CD4-positive, CD25-positive, alpha-beta regulatory T cell (primary cell): Measurements from ENCODE around the gene NEDD4. TPM values are rescaled to one million over a fixed set of nuclear protein-coding genes. Genes with fewer than 3 reads are reported as not detected.

Source experiments
- ATAC-seq, 2 donors: fragments of 150-1000 bp; cut with Tn5 transposase; one replicate each; pipeline ENCODE4 v1.10.0; 2021; ENCODE audit warnings: low read depth in 2 of 2, moderate number of reproducible peaks in 2 of 2, moderate library complexity in 1 of 2
- DNase-seq, 3 donors: peaks; one replicate each; pipeline versions ENCODE4 v3.0.0 to v3.0.0-alpha.2; 2012 to 2022; ENCODE audit warnings: mixed read lengths in 1 of 3
- H3K27ac ChIP-seq: one replicate; pipeline ENCODE4 v1.7.0; 2013; ENCODE audit warnings: mild to moderate bottlenecking, low read length; ENCODE audit not compliant: insufficient read depth, poor library complexity, severe bottlenecking
- H3K27me3 ChIP-seq: one replicate; pipeline ENCODE4 v1.7.0; 2013; ENCODE audit warnings: low read length; ENCODE audit not compliant: control insufficient read depth, insufficient read depth
- H3K36me3 ChIP-seq: one replicate; pipeline ENCODE4 v1.7.0; 2013; ENCODE audit warnings: mild to moderate bottlenecking, low read length, moderate library complexity; ENCODE audit not compliant: control insufficient read depth, insufficient read depth
- H3K4me1 ChIP-seq: 2 replicates; pipeline ENCODE4 v1.7.0; 2013; ENCODE audit warnings: mild to moderate bottlenecking, low read length; ENCODE audit not compliant: insufficient read depth, control insufficient read depth, poor library complexity, severe bottlenecking
- H3K4me3 ChIP-seq: one replicate; pipeline ENCODE4 v1.7.0; 2013; ENCODE audit warnings: low read depth, mild to moderate bottlenecking, low read length, moderate library complexity
- H3K9me3 ChIP-seq, 2 experiments: 1 replicate in 1 of 2; 2 replicates in 1 of 2; pipeline ENCODE4 v1.7.0; 2013; ENCODE audit warnings: low read length in 2 of 2, mild to moderate bottlenecking in 1 of 2, moderate library complexity in 1 of 2; ENCODE audit not compliant: control insufficient read depth in 2 of 2
- H3K27ac Mint-ChIP-seq, 3 donors: one replicate each; pipeline ENCODE4 v1.8.0; 2020 to 2022; ENCODE audit warnings: mild to moderate bottlenecking in 3 of 3, mixed read lengths in 3 of 3, moderate library complexity in 2 of 3
- H3K27me3 Mint-ChIP-seq: one replicate; pipeline ENCODE4 v1.8.0; 2022; ENCODE audit warnings: mild to moderate bottlenecking, mixed read lengths
- H3K36me3 Mint-ChIP-seq: one replicate; pipeline ENCODE4 v1.8.0; 2020; ENCODE audit warnings: mixed read lengths
- H3K4me1 Mint-ChIP-seq, 4 donors: one replicate each; pipeline ENCODE4 v1.8.0; 2020 to 2022; ENCODE audit warnings: mixed read lengths in 4 of 4, mild to moderate bottlenecking in 1 of 4
- H3K4me3 Mint-ChIP-seq, 4 donors: one replicate each; pipeline ENCODE4 v1.8.0; 2020 to 2022; ENCODE audit warnings: mild to moderate bottlenecking in 4 of 4, mixed read lengths in 4 of 4, moderate library complexity in 3 of 4
- H3K9me3 Mint-ChIP-seq, 7 donors: one replicate each; pipeline ENCODE4 v1.8.0; 2020 to 2022; ENCODE audit warnings: mixed read lengths in 7 of 7, mild to moderate bottlenecking in 3 of 7, moderate library complexity in 2 of 7
- polyA plus RNA-seq, 4 donors: library from polyadenylated mRNA; unstranded; fragments of 300-500 nt; fragmentation: Illumina TruSeq; gene quantifications; one replicate each; pipeline ENCODE4 v1.2.3, GENCODE V29; 2021
- total RNA-seq: library from RNA; stranded (reverse); gene quantifications from one replicate; pipeline ENCODE4 v1.2.3, GENCODE V29; 2022

The NEDD4 gene
- 7.5 TPM for total RNA-seq
- polyA plus RNA-seq = 1 to 10 TPM; 2.4 to 10.0 (median 4.1) TPM

DNA sequence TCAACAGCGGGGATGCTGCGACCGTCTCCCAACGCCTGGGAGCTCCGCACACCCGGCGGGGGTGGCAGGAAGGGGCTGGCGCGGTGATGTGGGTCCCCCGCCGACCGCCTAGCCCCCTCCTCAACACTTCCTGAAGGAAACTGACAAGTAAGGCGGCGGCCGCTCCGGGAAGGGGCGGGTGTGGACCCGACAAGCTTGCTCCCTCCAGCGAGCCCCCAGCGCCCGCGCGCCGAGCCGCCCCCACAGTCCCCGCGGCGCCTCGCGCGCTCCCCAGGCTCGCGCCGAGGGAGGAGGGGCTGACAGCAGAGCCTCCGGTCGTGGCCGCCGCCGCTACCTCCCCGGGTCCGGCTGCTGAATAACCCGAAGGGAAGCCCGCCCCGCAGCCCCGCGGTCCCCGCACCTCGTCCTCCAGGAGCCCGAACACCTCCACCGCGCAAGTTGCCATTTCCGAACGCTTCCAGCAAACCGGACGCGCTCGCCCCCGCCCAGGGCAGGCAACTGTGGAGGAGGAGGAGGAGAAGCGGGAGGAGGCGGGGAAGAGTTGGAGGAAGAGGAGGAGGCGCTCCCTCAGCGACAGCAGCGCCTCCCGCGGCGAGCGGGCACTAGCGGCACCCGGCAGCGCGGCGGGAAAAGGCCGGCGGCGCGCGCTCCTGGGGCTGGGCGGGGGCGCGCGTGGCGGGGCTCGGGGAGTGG lies at the start of gene NEDD4:
NEDD4 (minus strand) TSS at position 502 of the 693 bp plus-strand sequence; CDS start at position 445, 57 bp downstream.
- peak within 1 kb of the TSS; percentile 90 to 92 (median 92) for H3K4me3 Mint-ChIP-seq
- H3K9me3 ChIP-seq = no peaks in the 10 kb centered on the region
- H3K9me3 Mint-ChIP-seq = peaks cover 0 to 6% (median 0%) of the 10 kb centered on the region in 7 donors
- no peaks in the 10 kb centered on the region for H3K36me3 ChIP-seq
- peaks cover 14% of the 10 kb centered on the region for H3K4me1 ChIP-seq
- peaks cover 9 to 20% (median 16%) of the 10 kb centered on the region in 4 donors for H3K4me1 Mint-ChIP-seq
- no peaks in the 10 kb centered on the region for H3K36me3 Mint-ChIP-seq
- ATAC-seq = peak; percentile 77 to 80
- DNase-seq = peak; percentile 60 to 75 (median 64)
- peaks cover 45% of the 10 kb centered on the region for H3K27me3 Mint-ChIP-seq
- H3K27ac ChIP-seq = no peak within 1 kb of the TSS
- H3K27ac Mint-ChIP-seq = peak within 1 kb of the TSS in 2 of 3 donors; percentile 9 to 75
- H3K27me3 ChIP-seq = peaks cover 9% of the 10 kb centered on the region
- peak within 1 kb of the TSS; percentile 82 for H3K4me3 ChIP-seq

DNA sequence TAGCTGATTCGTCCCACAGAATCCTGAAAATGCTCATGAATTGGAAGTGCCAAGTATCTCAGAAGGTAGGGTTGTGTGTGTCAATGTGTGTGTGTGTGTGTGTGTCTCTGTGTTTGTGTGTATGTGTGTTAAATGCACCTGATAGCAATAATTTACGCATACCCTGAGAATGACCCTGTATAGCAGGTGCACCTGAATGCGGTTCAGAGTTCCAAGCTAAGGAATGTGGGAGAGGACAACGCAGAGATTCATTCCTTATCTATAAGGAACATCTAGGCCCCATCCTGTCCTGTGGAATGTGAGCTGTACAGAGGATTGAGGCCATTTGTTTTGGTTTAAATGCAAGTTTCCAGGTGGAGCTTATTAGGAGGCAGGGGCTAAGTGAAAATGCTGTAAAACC lies 49.1 kb upstream of the NEDD4 start:
- peak overlapping the region; percentile 89 to 93 (median 93) for H3K27ac Mint-ChIP-seq
- H3K27ac ChIP-seq = peak overlapping the region; percentile 68

DNA sequence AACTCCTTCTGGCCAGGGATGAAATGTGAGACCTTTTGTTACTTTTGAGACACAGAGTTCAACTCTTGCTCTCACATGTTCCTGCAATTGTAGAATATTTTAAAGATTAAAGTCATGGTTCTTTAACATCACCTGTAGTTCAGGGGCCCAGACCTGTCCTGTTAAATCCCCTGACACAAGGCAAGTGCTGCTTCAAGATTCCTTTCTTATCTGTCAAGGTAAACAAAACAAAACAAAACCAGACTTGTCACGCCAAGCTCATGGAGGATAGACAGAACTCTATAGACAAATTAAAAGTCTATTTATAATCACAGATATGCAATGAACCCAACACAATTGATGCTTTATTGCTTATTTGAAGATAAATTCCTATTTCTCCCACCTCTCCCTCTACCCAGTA lies 48.6 kb upstream of the NEDD4 start:
- DNase-seq (no peak), ATAC-seq (no peak)
- no peak overlapping the region for H3K4me3 ChIP-seq
- peaks cover 17 to 59% (median 30%) of the 10 kb centered on the region in 4 donors for H3K4me1 Mint-ChIP-seq
- peak overlapping the region in 2 of 3 donors; percentile 93 for H3K27ac Mint-ChIP-seq
- H3K4me3 Mint-ChIP-seq = no peak overlapping the region
- no peaks in the 10 kb centered on the region for H3K9me3 ChIP-seq
- H3K9me3 Mint-ChIP-seq = peaks cover 0 to 8% (median 0%) of the 10 kb centered on the region in 7 donors
- no peaks in the 10 kb centered on the region for H3K36me3 Mint-ChIP-seq
- H3K27me3 ChIP-seq = no peaks in the 10 kb centered on the region
- peaks cover 20% of the 10 kb centered on the region for H3K4me1 ChIP-seq
- H3K27me3 Mint-ChIP-seq = no peaks in the 10 kb centered on the region
- H3K27ac ChIP-seq = peak overlapping the region; percentile 68
- H3K36me3 ChIP-seq = no peaks in the 10 kb centered on the region

More for the DNA sequence above, 49.1 kb upstream of the NEDD4 start:
- no peaks in the 10 kb centered on the region for H3K36me3 Mint-ChIP-seq
- Histone ChIP-seq H3K4me1 (peaks cover 20% of the 10 kb centered on the region), H3K9me3 (no peaks in the 10 kb centered on the region), H3K36me3 (no peaks in the 10 kb centered on the region), H3K27me3 (no peaks in the 10 kb centered on the region), H3K4me3 (peak overlapping the region; percentile 77)
- peak overlapping the region in 2 of 4 donors; percentile 33 to 81 for H3K4me3 Mint-ChIP-seq
- DNase-seq (no peak), ATAC-seq (no peak)
- peaks cover 17 to 58% (median 31%) of the 10 kb centered on the region in 4 donors for H3K4me1 Mint-ChIP-seq
- H3K27me3 Mint-ChIP-seq = no peaks in the 10 kb centered on the region
- H3K9me3 Mint-ChIP-seq = peaks cover 0 to 8% (median 0%) of the 10 kb centered on the region in 7 donors

GRCh38 chr15:56040081-56041035 lies 46.9 kb upstream of the NEDD4 start:
- no peaks in the 10 kb centered on the region for H3K36me3 Mint-ChIP-seq
- H3K27me3 Mint-ChIP-seq = no peaks in the 10 kb centered on the region
- ATAC-seq = no peak
- no peak overlapping the region for H3K27ac Mint-ChIP-seq
- DNase-seq = no peak
- H3K4me3 Mint-ChIP-seq = no peak overlapping the region
- peaks cover 0 to 8% (median 0%) of the 10 kb centered on the region in 7 donors for H3K9me3 Mint-ChIP-seq
- Histone ChIP-seq H3K9me3 (no peaks in the 10 kb centered on the region), H3K4me1 (peaks cover 20% of the 10 kb centered on the region), H3K27ac (no peak overlapping the region), H3K36me3 (no peaks in the 10 kb centered on the region), H3K4me3 (no peak overlapping the region), H3K27me3 (no peaks in the 10 kb centered on the region)
- peaks cover 17 to 59% (median 30%) of the 10 kb centered on the region in 4 donors for H3K4me1 Mint-ChIP-seq

GRCh38 chr15:56038707-56039106 lies 45.3 kb upstream of the NEDD4 start:
- Histone ChIP-seq H3K36me3 (no peaks in the 10 kb centered on the region), H3K27me3 (no peaks in the 10 kb centered on the region), H3K4me1 (peaks cover 17% of the 10 kb centered on the region), H3K4me3 (no peak overlapping the region), H3K27ac (no peak overlapping the region), H3K9me3 (no peaks in the 10 kb centered on the region)
- H3K4me3 Mint-ChIP-seq = no peak overlapping the region
- no peak for ATAC-seq
- peak overlapping the region in 2 of 3 donors; percentile 79 to 89 for H3K27ac Mint-ChIP-seq
- no peaks in the 10 kb centered on the region for H3K36me3 Mint-ChIP-seq
- no peak for DNase-seq
- peaks cover 9 to 44% (median 25%) of the 10 kb centered on the region in 4 donors for H3K4me1 Mint-ChIP-seq
- peaks cover 0 to 3% (median 0%) of the 10 kb centered on the region in 7 donors for H3K9me3 Mint-ChIP-seq
- no peaks in the 10 kb centered on the region for H3K27me3 Mint-ChIP-seq

DNA sequence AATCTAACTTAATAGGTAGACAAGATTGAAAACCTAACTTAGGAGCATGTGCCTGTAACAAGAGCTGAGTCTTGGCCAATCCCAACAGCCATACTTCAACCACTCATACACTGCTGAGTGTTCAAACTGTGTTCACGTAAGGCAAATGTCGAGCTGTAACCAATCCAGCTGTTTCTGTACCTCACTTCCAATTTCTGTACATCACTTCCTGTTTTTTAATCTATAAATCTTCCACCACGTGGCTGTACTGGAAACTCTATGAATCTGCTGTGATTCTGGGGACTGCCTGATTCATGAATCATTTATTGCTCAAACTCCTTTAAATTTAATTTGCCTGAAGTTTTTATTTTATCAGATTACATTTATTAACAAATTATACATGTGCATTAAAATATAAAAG lies 44.6 kb upstream of the NEDD4 start:
- Mint-ChIP-seq H3K27ac (peak overlapping the region in 2 of 3 donors; percentile 11 to 89), H3K27me3 (no peaks in the 10 kb centered on the region), H3K4me3 (no peak overlapping the region), H3K9me3 (peaks cover 0 to 1% (median 0%) of the 10 kb centered on the region in 7 donors), H3K36me3 (no peaks in the 10 kb centered on the region), H3K4me1 (peaks cover 2 to 37% (median 19%) of the 10 kb centered on the region in 4 donors)
- DNase-seq = peak; percentile 12 to 52 (median 44)
- Histone ChIP-seq H3K9me3 (no peaks in the 10 kb centered on the region), H3K36me3 (no peaks in the 10 kb centered on the region), H3K27me3 (no peaks in the 10 kb centered on the region), H3K4me1 (peaks cover 14% of the 10 kb centered on the region), H3K4me3 (no peak overlapping the region), H3K27ac (no peak overlapping the region)
- ATAC-seq = peak; percentile 53 to 55

DNA sequence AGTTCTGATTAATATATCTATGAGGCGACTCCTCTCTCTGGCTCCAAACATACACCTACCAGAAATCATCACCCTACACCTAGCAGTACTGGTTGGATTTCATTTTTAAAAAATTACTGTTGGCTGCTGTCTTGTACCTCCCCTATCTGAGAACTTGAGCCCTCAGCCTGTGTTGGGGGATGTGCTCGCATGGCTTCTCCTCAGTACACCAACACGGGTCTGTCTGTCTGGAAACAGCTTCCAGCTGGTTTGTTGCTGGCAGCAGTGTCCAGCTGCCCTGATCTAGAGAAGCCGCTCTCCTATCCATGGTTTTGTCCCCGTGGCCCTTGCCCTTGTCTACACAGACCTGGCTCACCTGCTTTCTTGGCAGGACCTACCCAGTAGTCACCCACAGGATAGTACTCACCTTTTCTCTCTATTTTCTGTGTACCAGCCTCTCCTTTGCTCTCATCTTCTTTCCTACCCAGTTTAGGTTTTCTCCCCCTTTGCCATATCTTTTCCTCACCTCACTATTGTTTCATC lies 43.2 kb upstream of the NEDD4 start:
- Histone ChIP-seq H3K4me3 (no peak overlapping the region), H3K4me1 (no peaks in the 10 kb centered on the region), H3K36me3 (no peaks in the 10 kb centered on the region), H3K9me3 (no peaks in the 10 kb centered on the region), H3K27me3 (no peaks in the 10 kb centered on the region), H3K27ac (no peak overlapping the region)
- Mint-ChIP-seq H3K36me3 (no peaks in the 10 kb centered on the region), H3K4me1 (peaks cover 0 to 24% (median 9%) of the 10 kb centered on the region in 4 donors), H3K27me3 (peaks cover 7% of the 10 kb centered on the region), H3K4me3 (no peak overlapping the region), H3K27ac (peak overlapping the region in 2 of 3 donors; percentile 16 to 44), H3K9me3 (peaks cover 0 to 1% (median 0%) of the 10 kb centered on the region in 7 donors)
- DNase-seq = no peak
- no peak for ATAC-seq
